Measurements from ENCODE around the gene MAP3K13.
"Not testable (repeated sequence)": the region's sequence is repeated elsewhere in the genome, so short reads cannot be mapped to it uniquely, and the experiment has no call there.

Gene MAP3K13

DNA sequence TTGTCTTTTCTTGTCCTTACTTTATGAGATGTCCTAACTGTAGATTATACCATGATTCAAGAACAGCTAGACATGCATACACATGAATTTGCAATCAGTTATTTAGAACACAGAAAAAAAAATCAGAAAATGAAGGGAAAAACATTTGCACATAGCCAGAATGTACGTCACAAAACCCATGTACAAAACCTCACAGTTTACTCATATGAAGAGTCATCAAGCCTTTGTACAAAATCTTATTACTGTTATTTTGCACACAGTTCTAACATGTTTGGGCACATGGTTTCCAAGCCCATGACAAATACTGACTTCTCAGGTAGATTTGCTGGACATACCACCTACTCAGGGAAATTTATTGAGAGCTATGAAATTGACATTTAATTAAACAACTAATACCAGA is 48.2 kb downstream of the MAP3K13 start:
- Histone ChIP-seq H3K9ac (ENCODE audit: insufficient read length) (no peak overlapping the region), H3K9me3 (ENCODE audit: low read depth, low read length) (no peaks in the 10 kb centered on the region), H3K4me3 (no peak overlapping the region), H3K36me3 (ENCODE audit: insufficient read depth, low read length) (no peaks in the 10 kb centered on the region), H3K27ac (no peak overlapping the region)
- TF ChIP-seq POLR2AphosphoS5 (IDR thresholded peaks at IDR 0.05; ENCODE audit: borderline replicate concordance, low read depth, low read length) (no peak), FOXP2 (optimal IDR thresholded peaks at IDR 0.05; ENCODE audit: control extremely low read depth, extremely low read length, insufficient read depth) (no peak), EZH2 (IDR thresholded peaks at IDR 0.05) (no peak)
- no peak for DNase-seq (ENCODE audit: low read depth, low spot score)

DNA sequence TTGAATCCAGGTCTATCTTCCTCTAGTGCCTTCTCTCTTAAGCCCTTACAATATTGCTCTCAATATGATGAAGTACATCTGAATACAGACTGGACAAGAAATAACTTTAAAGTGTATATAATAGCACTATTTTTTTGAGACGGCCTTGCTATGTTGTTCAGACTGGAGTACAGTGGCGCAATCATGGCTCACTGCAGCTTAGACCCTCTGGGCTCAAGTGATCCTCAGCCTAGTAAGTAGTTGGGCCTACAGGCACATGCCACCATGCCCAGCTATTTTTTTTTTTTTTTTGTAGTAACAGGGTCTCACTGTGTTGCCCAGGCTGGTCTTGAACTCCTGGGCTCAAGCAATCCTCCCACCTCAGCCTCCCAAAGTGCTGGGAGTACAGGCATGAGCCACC is 53.6 kb downstream of the MAP3K13 start:
- Histone ChIP-seq H3K9ac (ENCODE audit: insufficient read length) (no peak overlapping the region), H3K9me3 (ENCODE audit: low read depth, low read length) (no peaks in the 10 kb centered on the region), H3K4me3 (no peak overlapping the region), H3K27ac (no peak overlapping the region), H3K36me3 (ENCODE audit: insufficient read depth, low read length) (no peaks in the 10 kb centered on the region)
- TF ChIP-seq FOXP2 (optimal IDR thresholded peaks at IDR 0.05; ENCODE audit: control extremely low read depth, extremely low read length, insufficient read depth) (no peak), POLR2AphosphoS5 (IDR thresholded peaks at IDR 0.05; ENCODE audit: borderline replicate concordance, low read depth, low read length) (no peak), EZH2 (IDR thresholded peaks at IDR 0.05) (no peak)
- no peak for DNase-seq (ENCODE audit: low read depth, low spot score)

DNA sequence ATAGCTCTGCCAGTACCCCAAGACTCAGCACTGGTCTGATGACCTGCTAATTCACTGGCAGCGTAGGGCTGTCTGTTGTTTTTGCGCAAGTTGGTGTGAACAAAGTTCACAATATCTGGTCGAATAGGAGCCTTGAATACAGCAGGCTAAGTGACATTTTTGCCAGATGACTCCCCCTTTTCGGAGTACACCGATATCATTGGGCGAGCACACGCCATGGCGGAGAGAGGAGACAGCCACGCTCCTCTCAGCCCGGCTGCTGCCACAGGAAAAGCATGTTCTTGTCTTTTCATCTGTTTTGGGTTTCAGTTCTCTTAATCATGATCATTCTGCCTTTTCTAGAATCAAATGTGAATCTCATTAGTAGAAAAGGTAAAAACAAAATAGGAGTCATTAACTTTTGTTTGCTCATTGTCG is 55.6 kb downstream of the MAP3K13 start:
- not testable (repeated sequence) for H3K4me3 ChIP-seq; DNase-seq (ENCODE audit: low read depth, low spot score); H3K36me3 ChIP-seq (ENCODE audit: insufficient read depth, low read length); H3K27ac ChIP-seq; H3K9me3 ChIP-seq (ENCODE audit: low read depth, low read length); H3K9ac ChIP-seq (ENCODE audit: insufficient read length)

DNA sequence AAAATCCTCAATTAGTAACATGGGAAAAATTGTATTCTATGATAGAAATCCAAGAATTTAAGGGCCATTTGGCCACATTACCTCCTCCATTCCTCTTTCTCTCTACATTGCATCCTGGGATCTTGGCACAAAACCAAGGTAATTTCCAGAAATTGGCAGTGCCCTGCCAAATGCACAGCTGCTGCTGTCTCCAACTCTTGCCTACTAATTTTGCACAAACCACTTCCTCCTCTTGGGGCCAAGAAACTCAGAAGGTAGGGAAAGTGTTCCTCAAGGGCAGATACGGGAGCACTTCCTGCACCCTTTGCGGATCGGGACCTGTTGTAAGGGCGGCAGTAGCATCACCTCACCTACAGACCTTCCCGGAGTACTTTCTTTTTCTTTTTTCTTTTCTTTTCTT is 57.8 kb downstream of the MAP3K13 start:
- Histone ChIP-seq H3K36me3 (ENCODE audit: insufficient read depth, low read length) (no peaks in the 10 kb centered on the region), H3K9me3 (ENCODE audit: low read depth, low read length) (no peaks in the 10 kb centered on the region; the same call in 1 of the 2 replicates), H3K9ac (ENCODE audit: insufficient read length) (no peak overlapping the region), H3K4me3 (no peak overlapping the region), H3K27ac (no peak overlapping the region)
- no peak for DNase-seq (ENCODE audit: low read depth, low spot score)
- no peak for TF ChIP-seq EZH2 (IDR thresholded peaks at IDR 0.05)
- no peak for TF ChIP-seq FOXP2 (optimal IDR thresholded peaks at IDR 0.05; ENCODE audit: control extremely low read depth, extremely low read length, insufficient read depth)

DNA sequence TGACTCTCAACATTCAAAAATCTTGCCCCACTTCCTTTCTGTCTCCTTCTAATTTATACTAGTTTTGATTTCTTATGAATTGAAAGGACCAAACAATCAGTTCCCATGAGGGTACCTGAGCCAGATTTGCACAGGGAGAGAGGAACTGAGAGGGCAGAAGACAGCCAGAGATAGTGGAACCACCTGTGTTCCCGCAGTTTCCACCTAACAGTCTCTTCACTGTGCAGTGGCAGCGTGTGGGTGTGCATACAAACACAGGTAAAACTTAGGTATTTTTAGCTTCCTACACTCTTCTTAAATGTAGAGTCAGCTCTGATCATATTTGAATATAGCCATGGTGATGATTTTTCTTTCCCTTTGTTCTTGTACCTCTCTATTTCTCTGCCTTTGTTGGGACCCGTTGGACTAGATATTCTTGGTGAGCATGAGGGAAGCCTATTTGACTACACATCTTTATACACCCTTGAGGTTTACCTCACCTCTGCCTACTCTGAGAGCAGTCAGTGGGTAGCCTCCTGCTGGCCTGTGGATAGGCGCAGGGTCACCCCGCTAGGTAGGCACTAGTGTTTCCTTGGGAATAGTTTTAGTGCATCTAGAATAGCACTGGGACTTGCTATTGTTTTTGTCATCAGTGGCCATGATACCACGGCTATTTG is 58.8 kb downstream of the MAP3K13 start:
- no peak for DNase-seq (ENCODE audit: low read depth, low spot score)
- H3K9me3 ChIP-seq (ENCODE audit: low read depth, low read length): no peaks in the 10 kb centered on the region; the same call in 1 of the 2 replicates
- H3K27ac ChIP-seq: no peak overlapping the region
- no peak overlapping the region for H3K4me3 ChIP-seq
- no peak for TF ChIP-seq POLR2AphosphoS5 (IDR thresholded peaks at IDR 0.05; ENCODE audit: borderline replicate concordance, low read depth, low read length)
- TF ChIP-seq EZH2 (IDR thresholded peaks at IDR 0.05): no peak
- TF ChIP-seq FOXP2 (optimal IDR thresholded peaks at IDR 0.05; ENCODE audit: control extremely low read depth, extremely low read length, insufficient read depth): no peak
- no peak overlapping the region for H3K9ac ChIP-seq (ENCODE audit: insufficient read length)
- H3K36me3 ChIP-seq (ENCODE audit: insufficient read depth, low read length): no peaks in the 10 kb centered on the region

DNA sequence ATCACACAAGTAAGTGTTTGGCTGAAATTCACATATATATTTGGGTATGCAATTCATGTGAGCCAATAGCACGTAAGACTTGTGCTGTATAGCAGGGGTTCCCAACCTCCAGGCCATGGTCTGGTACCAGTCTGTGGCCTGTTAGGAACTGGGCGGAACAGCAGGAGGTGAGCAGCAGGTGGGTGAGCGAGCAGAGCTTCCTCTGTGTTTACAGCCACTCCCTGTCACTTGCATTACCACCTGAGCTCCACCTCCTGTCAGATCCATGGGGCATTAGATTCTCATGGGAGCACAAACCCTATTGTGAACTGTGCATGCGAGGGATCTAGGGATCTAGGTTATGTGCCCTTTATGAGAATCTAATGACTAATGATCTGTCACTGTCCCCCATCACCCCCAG is 59.7 kb downstream of the MAP3K13 start:
- Histone ChIP-seq H3K27ac (no peak overlapping the region), H3K36me3 (ENCODE audit: insufficient read depth, low read length) (no peaks in the 10 kb centered on the region), H3K4me3 (no peak overlapping the region), H3K9ac (ENCODE audit: insufficient read length) (no peak overlapping the region), H3K9me3 (ENCODE audit: low read depth, low read length) (no peaks in the 10 kb centered on the region; the same call in 1 of the 2 replicates)
- DNase-seq (ENCODE audit: low read depth, low spot score): no peak
- no peak for TF ChIP-seq FOXP2 (optimal IDR thresholded peaks at IDR 0.05; ENCODE audit: control extremely low read depth, extremely low read length, insufficient read depth)
- no peak for TF ChIP-seq EZH2 (IDR thresholded peaks at IDR 0.05)
- TF ChIP-seq POLR2AphosphoS5 (IDR thresholded peaks at IDR 0.05; ENCODE audit: borderline replicate concordance, low read depth, low read length): no peak

DNA sequence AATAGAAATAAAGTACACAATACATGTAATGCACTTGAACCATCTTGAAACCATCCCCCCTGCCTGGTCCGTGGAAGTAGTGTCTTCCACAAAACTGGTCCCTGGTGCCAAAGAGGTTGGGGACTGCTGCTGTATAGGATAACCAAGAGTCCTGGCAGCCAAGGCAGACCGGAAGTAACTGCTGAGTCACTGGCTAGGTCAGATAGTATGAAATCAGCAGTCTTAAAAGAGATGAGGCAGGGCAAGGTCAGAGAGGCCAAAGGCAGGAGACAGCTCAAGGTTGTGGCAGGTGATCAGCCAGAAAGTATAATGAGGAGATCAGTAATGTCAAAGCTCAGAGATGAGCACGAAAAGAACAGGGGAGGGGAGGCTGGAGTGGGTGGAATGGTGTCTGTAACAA is 60.2 kb downstream of the MAP3K13 start:
- H3K36me3 ChIP-seq (ENCODE audit: insufficient read depth, low read length): no peaks in the 10 kb centered on the region
- no peak for TF ChIP-seq EZH2 (IDR thresholded peaks at IDR 0.05)
- no peak for TF ChIP-seq POLR2AphosphoS5 (IDR thresholded peaks at IDR 0.05; ENCODE audit: borderline replicate concordance, low read depth, low read length)
- TF ChIP-seq FOXP2 (optimal IDR thresholded peaks at IDR 0.05; ENCODE audit: control extremely low read depth, extremely low read length, insufficient read depth): no peak
- no peaks in the 10 kb centered on the region; the same call in 1 of the 2 replicates for H3K9me3 ChIP-seq (ENCODE audit: low read depth, low read length)
- H3K4me3 ChIP-seq: no peak overlapping the region
- H3K9ac ChIP-seq (ENCODE audit: insufficient read length): no peak overlapping the region
- no peak for DNase-seq (ENCODE audit: low read depth, low spot score)
- H3K27ac ChIP-seq: no peak overlapping the region

DNA sequence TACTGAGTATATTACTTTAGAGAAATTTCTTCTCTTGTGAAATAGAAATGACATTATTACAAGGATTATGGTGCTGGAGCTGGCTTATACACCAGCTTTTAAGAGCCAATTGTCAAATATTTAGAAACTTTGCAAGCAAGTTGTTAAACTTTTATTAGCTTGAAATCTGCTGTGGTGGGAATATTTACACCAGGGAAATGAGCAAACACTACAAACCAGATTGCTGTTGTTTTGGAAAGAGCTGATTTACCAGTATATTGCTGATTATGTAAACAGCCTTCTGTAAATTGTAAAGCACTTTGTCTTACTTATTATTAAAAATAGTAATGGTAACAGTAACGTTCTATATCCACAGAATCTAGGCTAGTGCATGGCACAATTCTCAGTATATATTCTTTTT is 61.5 kb downstream of the MAP3K13 start:
- no peak for DNase-seq (ENCODE audit: low read depth, low spot score)
- no peak overlapping the region for H3K27ac ChIP-seq
- H3K36me3 ChIP-seq (ENCODE audit: insufficient read depth, low read length): no peaks in the 10 kb centered on the region
- H3K9ac ChIP-seq (ENCODE audit: insufficient read length): no peak overlapping the region
- TF ChIP-seq POLR2AphosphoS5 (IDR thresholded peaks at IDR 0.05; ENCODE audit: borderline replicate concordance, low read depth, low read length) (no peak), EZH2 (IDR thresholded peaks at IDR 0.05) (no peak), FOXP2 (optimal IDR thresholded peaks at IDR 0.05; ENCODE audit: control extremely low read depth, extremely low read length, insufficient read depth) (no peak)
- no peaks in the 10 kb centered on the region; the same call in 1 of the 2 replicates for H3K9me3 ChIP-seq (ENCODE audit: low read depth, low read length)
- H3K4me3 ChIP-seq: no peak overlapping the region

DNA sequence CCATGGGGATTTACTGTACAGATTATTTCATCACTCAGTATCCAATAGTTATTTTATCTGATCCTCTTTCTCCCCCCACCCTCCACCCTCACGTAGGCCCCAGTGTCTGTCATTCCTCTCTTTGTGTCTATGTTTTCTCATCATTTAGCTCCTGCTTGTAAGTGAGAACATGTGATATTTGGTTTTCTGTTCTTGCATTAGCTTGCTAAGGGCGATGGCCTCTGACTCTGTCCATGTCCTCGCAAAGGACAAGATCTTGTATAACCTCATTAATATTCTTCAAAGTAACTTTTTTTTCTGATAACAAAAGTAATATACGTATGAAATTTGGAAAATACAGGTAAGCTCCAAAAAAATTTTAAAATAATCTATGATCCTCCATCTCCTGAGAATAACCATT is 67.4 kb downstream of the MAP3K13 start:
- no peak for DNase-seq (ENCODE audit: low read depth, low spot score)
- H3K36me3 ChIP-seq (ENCODE audit: insufficient read depth, low read length): no peaks in the 10 kb centered on the region
- no peak overlapping the region for H3K9ac ChIP-seq (ENCODE audit: insufficient read length)
- H3K4me3 ChIP-seq: no peak overlapping the region
- TF ChIP-seq FOXP2 (optimal IDR thresholded peaks at IDR 0.05; ENCODE audit: control extremely low read depth, extremely low read length, insufficient read depth): no peak
- TF ChIP-seq POLR2AphosphoS5 (IDR thresholded peaks at IDR 0.05; ENCODE audit: borderline replicate concordance, low read depth, low read length): no peak
- no peak for TF ChIP-seq EZH2 (IDR thresholded peaks at IDR 0.05)
- no peaks in the 10 kb centered on the region for H3K9me3 ChIP-seq (ENCODE audit: low read depth, low read length)
- no peak overlapping the region for H3K27ac ChIP-seq
